Epithelial cell of proximal tubule (primary cell): ENCODE results near the gene ODAD4. TPM values are rescaled to one million over a fixed set of nuclear protein-coding genes. Genes with fewer than 3 reads are reported as not detected.
"Not testable (repeated sequence)": the region's sequence is repeated elsewhere in the genome, so short reads cannot be mapped to it uniquely, and the experiment has no call there.

Source experiments
- DNase-seq: peaks from one replicate; pipeline ENCODE4 v3.0.0-alpha.2; 2011; ENCODE audit warnings: low read depth
- H3K4me3 ChIP-seq: 2 replicates; pipeline ENCODE4 v1.5.1; 2011; ENCODE audit warnings: low read depth, mild to moderate bottlenecking, low read length
- total RNA-seq: library from RNA; depleted of rRNA; stranded (reverse); fragments of >200 nt; gene quantifications from 2 replicates; pipeline ENCODE4 v1.2.3, GENCODE V29; 2015
- TF ChIP-seq, protein P1 (sequence below): conservative IDR thresholded peaks from 2 replicates; pipeline ENCODE4 v1.5.1; 2012; ENCODE audit warnings: low read depth, mild to moderate bottlenecking, low read length

ODAD4 gene
- total RNA-seq, 1 donor from 2014 or later: 0.23 TPM

DNA sequence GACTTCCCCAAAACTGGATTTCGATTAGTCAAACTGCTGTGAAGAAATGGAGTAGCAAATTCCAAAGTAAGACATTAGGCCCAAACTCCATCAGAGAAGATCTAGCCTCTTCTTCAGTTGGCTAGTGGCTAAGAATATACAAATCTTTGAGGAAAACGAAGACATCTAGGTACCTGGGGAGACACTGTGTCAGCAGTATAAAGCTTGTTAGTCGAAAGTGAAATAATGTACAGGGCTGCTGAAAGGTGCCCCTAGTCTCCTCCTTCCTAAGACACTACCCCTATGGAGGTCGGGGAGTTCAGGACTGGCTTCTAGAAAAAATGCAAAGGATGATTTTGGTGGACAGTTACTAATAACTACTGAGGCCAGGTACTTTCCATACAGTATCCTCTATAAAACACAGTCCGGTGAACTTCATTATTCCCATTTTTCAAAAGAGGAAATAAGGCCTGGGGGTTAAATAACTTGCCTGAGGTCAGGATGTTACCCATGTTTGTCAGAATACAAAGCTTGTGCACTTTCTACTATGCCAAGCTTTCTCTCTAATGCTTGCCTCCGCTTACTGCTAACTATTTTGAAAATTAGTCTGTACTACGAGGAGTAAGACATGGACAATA is 71.9 kb downstream of the ODAD4 start:
- TF ChIP-seq, protein P1, sequence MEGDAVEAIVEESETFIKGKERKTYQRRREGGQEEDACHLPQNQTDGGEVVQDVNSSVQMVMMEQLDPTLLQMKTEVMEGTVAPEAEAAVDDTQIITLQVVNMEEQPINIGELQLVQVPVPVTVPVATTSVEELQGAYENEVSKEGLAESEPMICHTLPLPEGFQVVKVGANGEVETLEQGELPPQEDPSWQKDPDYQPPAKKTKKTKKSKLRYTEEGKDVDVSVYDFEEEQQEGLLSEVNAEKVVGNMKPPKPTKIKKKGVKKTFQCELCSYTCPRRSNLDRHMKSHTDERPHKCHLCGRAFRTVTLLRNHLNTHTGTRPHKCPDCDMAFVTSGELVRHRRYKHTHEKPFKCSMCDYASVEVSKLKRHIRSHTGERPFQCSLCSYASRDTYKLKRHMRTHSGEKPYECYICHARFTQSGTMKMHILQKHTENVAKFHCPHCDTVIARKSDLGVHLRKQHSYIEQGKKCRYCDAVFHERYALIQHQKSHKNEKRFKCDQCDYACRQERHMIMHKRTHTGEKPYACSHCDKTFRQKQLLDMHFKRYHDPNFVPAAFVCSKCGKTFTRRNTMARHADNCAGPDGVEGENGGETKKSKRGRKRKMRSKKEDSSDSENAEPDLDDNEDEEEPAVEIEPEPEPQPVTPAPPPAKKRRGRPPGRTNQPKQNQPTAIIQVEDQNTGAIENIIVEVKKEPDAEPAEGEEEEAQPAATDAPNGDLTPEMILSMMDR: no peak
- no peak overlapping the region for H3K4me3 ChIP-seq
- no peak for DNase-seq

DNA sequence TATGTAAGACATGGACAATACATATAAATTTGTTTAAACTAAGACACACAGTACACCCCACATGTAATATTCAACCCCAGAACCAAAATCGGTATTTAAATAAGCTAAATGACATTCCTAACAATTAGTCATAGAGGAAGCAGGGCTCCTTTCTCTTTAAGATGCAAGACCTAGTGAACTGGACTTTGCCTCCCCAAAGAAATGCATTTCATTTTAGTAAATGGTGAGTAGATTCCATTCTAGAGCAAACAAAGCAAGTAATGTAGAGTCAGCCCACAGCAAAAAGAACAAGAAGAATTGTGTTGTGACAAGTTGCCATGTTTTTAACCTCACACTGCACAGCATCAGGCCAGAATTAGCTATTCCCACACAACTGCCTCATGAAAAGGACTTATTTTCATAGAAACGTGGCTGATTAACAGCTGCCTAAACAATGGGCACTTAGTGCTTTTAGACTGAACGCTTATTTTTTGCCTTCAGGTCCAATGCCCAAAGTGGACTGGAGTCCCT is 72.4 kb downstream of the ODAD4 start:
- H3K4me3 ChIP-seq: peak overlapping the region; percentile 1
- TF ChIP-seq, protein P1: no peak
- no peak for DNase-seq

DNA sequence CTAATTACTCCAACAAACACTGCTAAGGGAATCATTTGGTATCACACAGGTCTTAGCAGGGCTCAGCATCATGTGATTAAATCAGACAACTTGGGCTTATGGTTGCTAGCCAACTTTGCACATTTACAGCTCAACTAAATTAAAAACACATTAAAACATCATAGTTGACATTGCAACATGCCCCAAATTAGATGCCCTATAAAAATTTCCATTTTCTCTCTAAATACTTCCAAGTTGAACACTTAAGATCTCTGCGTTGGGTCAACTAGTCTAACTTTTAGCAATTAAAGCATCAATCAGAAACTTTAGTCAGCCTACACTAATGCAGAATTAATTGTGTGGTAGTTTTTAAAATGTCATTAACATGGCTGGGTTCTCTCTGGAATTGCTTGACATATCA is 74.7 kb downstream of the ODAD4 start:
- DNase-seq: no peak
- TF ChIP-seq, protein P1: no peak
- H3K4me3 ChIP-seq: no peak overlapping the region

DNA sequence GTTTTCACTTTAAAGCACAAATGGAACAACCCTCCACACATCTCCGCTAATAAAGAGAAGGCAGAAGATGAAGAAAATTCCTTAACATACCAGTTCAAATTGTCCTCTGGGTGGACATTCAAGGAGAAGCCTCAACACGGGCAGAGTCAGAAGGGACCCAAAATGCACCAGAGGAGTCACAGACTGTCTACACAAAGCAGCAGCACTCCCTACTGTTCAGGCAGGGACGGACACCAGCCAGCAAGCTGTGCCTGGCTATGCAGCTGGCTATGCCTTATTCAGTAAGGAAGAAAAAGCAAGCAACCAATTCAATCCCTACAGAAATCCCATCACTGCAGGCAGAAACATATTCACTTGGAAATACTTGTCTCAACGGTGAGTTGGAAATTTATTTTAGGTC is 78.8 kb downstream of the ODAD4 start:
- TF ChIP-seq, protein P1: peak; percentile 43
- DNase-seq: no peak
- no peak overlapping the region for H3K4me3 ChIP-seq

GRCh38 chr17:42010266-42010680 is 79.9 kb downstream of the ODAD4 start:
- not testable (repeated sequence) for H3K4me3 ChIP-seq, DNase-seq

GRCh38 chr17:42010898-42011516 is 80.6 kb downstream of the ODAD4 start:
- TF ChIP-seq, protein P1: no peak
- no peak for DNase-seq
- no peak overlapping the region for H3K4me3 ChIP-seq

- not testable (repeated sequence) for H3K4me3 ChIP-seq, DNase-seq
These were observed 81.9 kb downstream of the ODAD4 start for GRCh38 chr17:42012363-42012762.

GRCh38 chr17:42013740-42014139 is 83.3 kb downstream of the ODAD4 start:
- DNase-seq, H3K4me3 ChIP-seq: not testable (repeated sequence)

Other genes starting within 250 kb of the ODAD4 start
- gene EIF1, start 241.7 kb upstream of the ODAD4 start, total RNA-seq: 59.0 and 86.7 TPM in 2 replicates
- not detected in 2 replicates for gene GAST, start 218.3 kb upstream of the ODAD4 start, total RNA-seq
- 0.06 and 0.14 TPM in 2 replicates for gene HAP1, start 196.0 kb upstream of the ODAD4 start, total RNA-seq
- 314 and 425 TPM in 2 replicates for gene JUP, start 143.9 kb upstream of the ODAD4 start, total RNA-seq
- 47.8 and 55.5 TPM in 2 replicates for gene P3H4, start 118.7 kb upstream of the ODAD4 start, total RNA-seq
- 106 and 143 TPM in 2 replicates for gene FKBP10, start 117.6 kb upstream of the ODAD4 start, total RNA-seq
- 67.6 and 70.8 TPM in 2 replicates for gene NT5C3B, start 94.4 kb upstream of the ODAD4 start, total RNA-seq
- gene KLHL10, start 92.8 kb upstream of the ODAD4 start, total RNA-seq: not detected in 2 replicates
- 12.3 and 13.8 TPM in 2 replicates for gene KLHL11, start 65.2 kb upstream of the ODAD4 start, total RNA-seq
- 193 and 311 TPM in 2 replicates for gene ACLY, start 11.7 kb upstream of the ODAD4 start, total RNA-seq
- gene CNP, start 36.2 kb downstream of the ODAD4 start, total RNA-seq: 69.8 and 75.9 TPM in 2 replicates
- 57.6 and 66.8 TPM in 2 replicates for gene DNAJC7, start 86.8 kb downstream of the ODAD4 start, total RNA-seq
- 37.7 and 53.3 TPM in 2 replicates for gene NKIRAS2, start 89.5 kb downstream of the ODAD4 start, total RNA-seq
- 0.07 and 0.98 TPM in 2 replicates for gene C17orf113, start 120.0 kb downstream of the ODAD4 start, total RNA-seq
- gene ZNF385C, start 167.9 kb downstream of the ODAD4 start, total RNA-seq: 0.07 TPM in 1 of 2 replicates, not detected in the other
- gene DHX58, start 182.1 kb downstream of the ODAD4 start, total RNA-seq: 2.7 and 4.6 TPM in 2 replicates
- gene KAT2A, start 190.8 kb downstream of the ODAD4 start, total RNA-seq: 13.1 and 18.6 TPM in 2 replicates
- gene HSPB9, start 192.2 kb downstream of the ODAD4 start, total RNA-seq: not detected in 2 replicates
- gene RAB5C, start 224.4 kb downstream of the ODAD4 start, total RNA-seq: 89.4 and 150 TPM in 2 replicates